Memory B cell (primary cell): ENCODE data around the gene BRIP1.

Experiments used
- ATAC-seq: fragments of 150-1000 bp; cut with Tn5 transposase; 2 replicates; pipeline ENCODE4 v1.10.0; 2021; ENCODE audit warnings: low read depth, mild to moderate bottlenecking, moderate library complexity
- DNase-seq, 2 donors: peaks; one replicate each; pipeline ENCODE4 v3.0.0; 2022; ENCODE audit warnings: low spot score in 2 of 2
- H3K27ac Mint-ChIP-seq: one replicate; pipeline ENCODE4 v1.8.0; 2022; ENCODE audit warnings: mild to moderate bottlenecking, moderate library complexity, mixed read lengths
- H3K27me3 Mint-ChIP-seq: one replicate; pipeline ENCODE4 v1.8.0; 2022; ENCODE audit warnings: mixed read lengths
- H3K36me3 Mint-ChIP-seq: one replicate; pipeline ENCODE4 v1.8.0; 2022; ENCODE audit warnings: mild to moderate bottlenecking, mixed read lengths
- H3K4me1 Mint-ChIP-seq: one replicate; pipeline ENCODE4 v1.8.0; 2022; ENCODE audit warnings: mixed read lengths
- H3K4me3 Mint-ChIP-seq: one replicate; pipeline ENCODE4 v1.8.0; 2022; ENCODE audit warnings: mild to moderate bottlenecking, moderate library complexity, mixed read lengths
- H3K9me3 Mint-ChIP-seq: one replicate; pipeline ENCODE4 v1.8.0; 2022; ENCODE audit warnings: mixed read lengths

The BRIP1 gene

DNA sequence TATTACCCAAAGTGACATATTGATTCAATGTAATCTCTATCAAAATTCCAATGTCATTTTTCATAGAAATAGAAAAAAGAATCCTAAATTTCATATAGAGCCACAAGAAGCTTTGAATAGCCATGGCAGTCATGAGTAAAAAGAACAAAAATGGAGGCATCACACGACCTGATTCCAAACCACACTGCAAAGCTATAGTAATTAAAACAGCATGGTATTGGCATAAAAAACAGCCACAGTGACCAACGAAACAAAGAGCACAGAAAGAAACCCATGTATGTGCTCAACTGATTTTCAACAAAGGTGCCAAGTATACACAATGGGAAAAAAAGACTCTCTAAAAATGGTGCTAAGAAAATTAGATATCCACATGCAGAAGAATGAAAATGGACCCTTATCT, 101.5 kb downstream of the BRIP1 start:
- peaks cover 13% of the 10 kb centered on the region for H3K36me3 Mint-ChIP-seq
- H3K4me3 Mint-ChIP-seq, result no peak overlapping the region

DNA sequence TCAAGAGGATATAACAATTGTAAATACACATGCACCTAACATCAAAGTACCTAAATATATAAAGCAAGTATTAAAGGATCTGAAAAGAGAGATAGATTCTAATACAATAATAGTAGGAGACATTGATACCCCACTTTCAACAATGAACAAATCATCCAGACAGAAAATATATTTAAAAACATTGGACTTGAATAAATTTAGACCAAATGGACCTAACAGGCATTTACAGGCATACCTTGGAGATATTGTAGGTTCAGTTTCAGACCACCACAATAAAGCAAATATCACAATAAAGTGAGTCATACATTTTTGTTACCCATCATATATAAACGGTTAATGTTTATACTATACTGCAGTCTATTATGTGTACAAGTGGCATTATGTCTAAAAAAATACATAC, 104.0 kb downstream of the BRIP1 start:
- H3K4me1 Mint-ChIP-seq, result no peaks in the 10 kb centered on the region
- no peaks in the 10 kb centered on the region for H3K27me3 Mint-ChIP-seq
- no peak overlapping the region for H3K4me3 Mint-ChIP-seq
- DNase-seq (no peak), ATAC-seq (no peak)
- peaks cover 13% of the 10 kb centered on the region for H3K36me3 Mint-ChIP-seq
- peaks cover 4% of the 10 kb centered on the region for H3K9me3 Mint-ChIP-seq
- no peak overlapping the region for H3K27ac Mint-ChIP-seq

More for the DNA sequence above, 101.5 kb downstream of the BRIP1 start:
- Mint-ChIP-seq H3K27ac (no peak overlapping the region), H3K9me3 (peaks cover 4% of the 10 kb centered on the region), H3K4me1 (no peaks in the 10 kb centered on the region), H3K27me3 (no peaks in the 10 kb centered on the region)
- DNase-seq (no peak), ATAC-seq (no peak)

DNA sequence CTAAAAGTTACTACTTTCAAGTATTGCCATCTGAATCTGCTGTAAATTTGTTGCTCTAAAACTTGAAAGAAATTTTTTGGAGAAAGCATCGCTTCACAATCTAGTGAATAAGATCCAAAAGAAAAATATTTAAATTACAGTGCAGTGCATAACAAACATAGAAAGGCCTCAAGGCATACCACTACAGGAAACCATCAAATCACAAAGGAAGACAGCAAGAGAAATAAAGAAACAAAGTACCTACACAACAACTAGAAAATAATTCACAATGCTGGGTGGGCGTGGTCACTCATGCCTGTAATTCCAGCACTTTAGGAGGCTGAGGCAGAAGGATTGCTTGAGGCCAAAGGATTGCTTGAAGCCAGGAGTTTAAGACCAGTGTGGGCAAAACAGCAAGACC, 104.9 kb downstream of the BRIP1 start:
- no peak overlapping the region for H3K27ac Mint-ChIP-seq
- no peak for ATAC-seq

DNA sequence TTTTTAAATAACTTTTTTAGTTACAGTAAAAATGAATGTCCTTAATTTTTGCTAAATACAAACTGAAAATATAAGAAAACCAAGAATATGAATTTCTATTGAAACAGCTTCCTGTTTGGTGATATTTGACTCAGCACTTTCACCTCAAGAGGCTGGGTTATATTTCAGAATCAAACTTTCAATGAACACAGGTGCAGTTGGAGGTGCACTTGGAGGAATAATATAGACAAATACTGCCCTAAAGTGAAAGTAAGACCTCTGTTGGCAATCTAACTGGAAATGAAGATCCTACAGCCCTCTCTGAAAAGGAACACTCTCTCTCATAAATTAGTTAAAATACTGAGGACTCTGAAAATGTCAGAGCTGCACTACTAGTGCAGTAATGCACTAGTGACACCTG, 106.2 kb downstream of the BRIP1 start:
- Mint-ChIP-seq H3K9me3 (peaks cover 4% of the 10 kb centered on the region), H3K27ac (no peak overlapping the region), H3K4me1 (no peaks in the 10 kb centered on the region), H3K27me3 (no peaks in the 10 kb centered on the region), H3K36me3 (peaks cover 9% of the 10 kb centered on the region), H3K4me3 (no peak overlapping the region)
- DNase-seq, result no peak
- ATAC-seq, result no peak

More for the DNA sequence above, 104.9 kb downstream of the BRIP1 start:
- H3K4me1 Mint-ChIP-seq, result no peaks in the 10 kb centered on the region
- no peaks in the 10 kb centered on the region for H3K27me3 Mint-ChIP-seq
- peaks cover 13% of the 10 kb centered on the region for H3K36me3 Mint-ChIP-seq
- no peak for DNase-seq
- H3K4me3 Mint-ChIP-seq, result no peak overlapping the region
- peaks cover 4% of the 10 kb centered on the region for H3K9me3 Mint-ChIP-seq

DNA sequence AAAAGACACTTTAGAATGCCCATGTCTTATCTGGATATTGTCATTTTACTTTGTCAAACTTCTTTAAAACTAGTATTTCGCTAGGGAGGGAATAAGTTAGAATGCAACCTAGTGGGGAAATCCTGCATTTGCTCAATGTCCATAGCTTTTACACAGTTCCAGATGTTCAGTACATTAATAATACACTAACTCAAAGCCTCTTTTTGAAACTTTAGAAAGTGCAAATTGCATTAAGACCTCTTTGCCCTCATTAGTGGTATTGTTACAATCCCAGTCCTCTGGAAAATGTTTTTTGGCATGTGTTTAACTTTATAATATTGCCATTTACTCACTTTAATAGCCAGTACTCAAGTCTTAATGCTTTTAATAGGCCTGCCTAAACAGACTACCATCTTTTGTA, 106.8 kb downstream of the BRIP1 start:
- peaks cover 2% of the 10 kb centered on the region for H3K9me3 Mint-ChIP-seq
- ATAC-seq (no peak), DNase-seq (no peak)
- H3K27me3 Mint-ChIP-seq, result no peaks in the 10 kb centered on the region
- no peak overlapping the region for H3K4me3 Mint-ChIP-seq
- H3K27ac Mint-ChIP-seq, result no peak overlapping the region
- H3K4me1 Mint-ChIP-seq, result no peaks in the 10 kb centered on the region
- peaks cover 7% of the 10 kb centered on the region for H3K36me3 Mint-ChIP-seq

DNA sequence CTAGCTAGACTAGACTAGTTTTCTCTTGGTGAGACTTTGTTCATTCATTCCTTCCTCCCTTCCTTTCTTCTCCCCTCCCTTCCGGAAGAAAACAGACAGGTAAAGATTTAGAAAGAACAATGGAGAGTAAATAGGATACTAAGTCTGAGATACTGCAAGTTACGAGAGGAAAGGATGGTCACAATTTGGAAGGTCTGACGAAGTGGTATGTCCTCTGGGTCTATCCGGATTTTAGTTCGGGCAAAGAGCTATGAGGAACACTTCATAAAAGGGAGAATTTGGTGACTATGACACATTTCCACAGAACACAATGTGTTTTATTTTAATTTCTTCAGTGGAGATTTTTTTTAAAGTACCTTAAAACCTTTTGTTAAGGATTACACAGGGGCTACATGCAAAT, 107.7 kb downstream of the BRIP1 start:
- Mint-ChIP-seq H3K9me3 (no peaks in the 10 kb centered on the region), H3K4me1 (no peaks in the 10 kb centered on the region), H3K36me3 (peaks cover 3% of the 10 kb centered on the region), H3K4me3 (no peak overlapping the region), H3K27ac (no peak overlapping the region), H3K27me3 (no peaks in the 10 kb centered on the region)
- DNase-seq (no peak), ATAC-seq (no peak)

DNA sequence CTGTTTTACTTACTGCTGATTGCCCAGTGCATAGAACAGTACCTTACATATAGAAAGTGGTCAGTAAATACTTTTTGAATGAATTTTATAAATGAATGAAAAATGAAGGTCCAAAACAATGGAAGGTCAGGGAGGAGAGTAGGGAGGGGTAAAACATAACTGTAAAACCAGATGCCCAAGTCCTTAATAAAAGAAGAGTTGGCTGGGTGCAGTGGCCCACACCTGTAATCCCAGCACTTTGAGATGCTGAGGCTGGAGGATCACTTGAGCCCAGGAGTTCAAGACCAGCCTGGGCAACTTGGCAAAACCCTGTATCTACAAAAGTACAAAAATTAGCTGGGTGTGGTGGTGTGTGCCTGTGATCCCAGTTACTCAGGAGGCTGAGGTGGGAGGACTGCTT, 108.2 kb downstream of the BRIP1 start:
- Mint-ChIP-seq H3K27me3 (no peaks in the 10 kb centered on the region), H3K27ac (no peak overlapping the region), H3K4me1 (no peaks in the 10 kb centered on the region), H3K36me3 (peaks cover 3% of the 10 kb centered on the region), H3K9me3 (no peaks in the 10 kb centered on the region), H3K4me3 (no peak overlapping the region)
- DNase-seq (no peak), ATAC-seq (no peak)

DNA sequence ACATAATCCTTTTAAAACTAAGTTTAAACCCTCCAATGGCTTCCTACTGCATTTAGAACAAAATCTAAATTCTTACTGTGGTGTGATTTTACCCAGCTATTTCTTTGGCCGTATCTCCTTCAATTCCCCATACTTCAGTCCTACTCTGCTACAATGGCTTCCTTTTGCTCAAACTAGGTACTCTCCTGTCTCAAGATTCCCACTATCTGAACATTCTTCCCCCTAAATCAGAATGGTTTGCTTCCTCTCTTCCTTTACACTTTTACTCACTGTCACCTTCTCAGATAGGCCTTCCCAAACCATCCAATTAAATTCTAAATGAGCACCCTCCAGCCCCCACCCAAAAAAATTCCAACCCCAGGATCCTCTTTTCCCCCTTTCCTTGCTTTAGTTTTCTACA, 109.2 kb downstream of the BRIP1 start:
- no peak for ATAC-seq
- H3K9me3 Mint-ChIP-seq, result no peaks in the 10 kb centered on the region
- DNase-seq, result no peak
- no peak overlapping the region for H3K4me3 Mint-ChIP-seq
- H3K36me3 Mint-ChIP-seq, result peaks cover 3% of the 10 kb centered on the region
- H3K27me3 Mint-ChIP-seq, result no peaks in the 10 kb centered on the region
- no peak overlapping the region for H3K27ac Mint-ChIP-seq
- no peaks in the 10 kb centered on the region for H3K4me1 Mint-ChIP-seq

DNA sequence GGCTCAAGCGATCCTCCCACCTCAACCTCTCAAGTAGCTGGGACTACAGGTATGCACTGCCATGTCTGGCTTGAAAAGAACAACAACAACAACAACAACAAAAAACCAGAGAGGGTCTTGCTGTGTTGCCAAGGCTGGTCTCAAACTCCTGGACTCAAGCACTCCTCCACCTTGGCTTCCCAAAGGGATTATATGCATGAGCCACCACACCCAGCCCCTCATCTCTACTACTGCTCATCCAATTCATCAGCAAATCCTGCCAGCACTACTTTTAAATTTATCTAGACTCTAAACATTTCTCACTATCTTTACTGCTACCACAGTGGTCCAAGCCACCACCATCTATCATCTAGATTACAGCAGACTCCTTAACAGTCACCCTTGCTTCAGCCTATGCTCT, 109.6 kb downstream of the BRIP1 start:
- DNase-seq (no peak), ATAC-seq (no peak)
- Mint-ChIP-seq H3K36me3 (peaks cover 3% of the 10 kb centered on the region), H3K4me3 (no peak overlapping the region), H3K9me3 (no peaks in the 10 kb centered on the region), H3K27ac (no peak overlapping the region), H3K27me3 (no peaks in the 10 kb centered on the region), H3K4me1 (no peaks in the 10 kb centered on the region)

DNA sequence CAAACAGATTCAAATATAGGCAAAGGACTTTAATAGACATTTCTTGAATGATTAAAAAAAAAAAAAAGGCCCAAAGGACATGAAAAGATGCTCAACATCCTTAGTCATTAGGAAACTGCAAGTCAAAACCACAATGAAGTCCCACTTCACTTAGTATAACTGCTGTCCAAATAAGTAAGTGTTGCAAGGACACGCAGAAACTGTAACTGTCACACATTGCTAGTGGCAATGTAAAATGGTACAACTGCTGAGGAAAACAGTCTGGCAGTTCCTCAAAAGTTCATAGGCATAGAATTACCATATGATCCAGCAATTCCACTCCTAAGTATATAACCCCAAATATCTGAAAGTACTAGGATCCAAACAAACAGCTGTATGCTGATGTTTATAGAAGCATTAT, 112.7 kb downstream of the BRIP1 start:
- no peak overlapping the region for H3K27ac Mint-ChIP-seq
- peaks cover 3% of the 10 kb centered on the region for H3K36me3 Mint-ChIP-seq
- H3K4me1 Mint-ChIP-seq, result peaks cover 2% of the 10 kb centered on the region
- DNase-seq (no peak), ATAC-seq (no peak)
- no peak overlapping the region for H3K4me3 Mint-ChIP-seq
- H3K27me3 Mint-ChIP-seq, result no peaks in the 10 kb centered on the region
- peaks cover 4% of the 10 kb centered on the region for H3K9me3 Mint-ChIP-seq

DNA sequence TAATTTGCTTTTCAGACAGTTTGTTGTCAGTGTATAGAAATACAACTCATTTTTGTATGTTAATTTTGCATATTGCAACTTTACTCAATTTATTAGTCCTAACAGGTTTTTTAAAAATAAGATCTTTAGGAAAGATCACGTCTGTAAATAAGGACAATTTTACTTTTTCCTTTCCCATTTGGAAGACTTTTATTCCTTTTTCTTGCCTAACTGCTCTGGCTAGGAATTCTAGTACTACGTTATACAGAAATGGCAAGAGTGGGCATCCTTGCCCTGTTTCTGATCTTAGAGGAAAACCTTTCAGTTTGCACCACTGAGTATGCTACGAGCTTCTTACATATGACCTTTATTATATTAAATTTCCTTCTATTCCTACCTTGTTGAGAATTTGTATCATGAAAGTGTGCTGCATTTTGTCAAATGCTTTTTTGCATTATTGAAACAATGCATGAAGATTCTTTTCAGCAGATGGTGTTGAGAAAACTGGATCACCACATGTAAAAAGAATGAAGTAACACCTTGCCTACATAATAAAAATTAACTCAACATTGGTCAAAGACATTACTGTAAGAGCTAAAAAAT, 113.4 kb downstream of the BRIP1 start:
- Mint-ChIP-seq H3K36me3 (peaks cover 3% of the 10 kb centered on the region), H3K27me3 (no peaks in the 10 kb centered on the region), H3K4me3 (no peak overlapping the region), H3K4me1 (peaks cover 2% of the 10 kb centered on the region), H3K9me3 (peaks cover 4% of the 10 kb centered on the region), H3K27ac (no peak overlapping the region)
- DNase-seq, result no peak
- ATAC-seq, result no peak

DNA sequence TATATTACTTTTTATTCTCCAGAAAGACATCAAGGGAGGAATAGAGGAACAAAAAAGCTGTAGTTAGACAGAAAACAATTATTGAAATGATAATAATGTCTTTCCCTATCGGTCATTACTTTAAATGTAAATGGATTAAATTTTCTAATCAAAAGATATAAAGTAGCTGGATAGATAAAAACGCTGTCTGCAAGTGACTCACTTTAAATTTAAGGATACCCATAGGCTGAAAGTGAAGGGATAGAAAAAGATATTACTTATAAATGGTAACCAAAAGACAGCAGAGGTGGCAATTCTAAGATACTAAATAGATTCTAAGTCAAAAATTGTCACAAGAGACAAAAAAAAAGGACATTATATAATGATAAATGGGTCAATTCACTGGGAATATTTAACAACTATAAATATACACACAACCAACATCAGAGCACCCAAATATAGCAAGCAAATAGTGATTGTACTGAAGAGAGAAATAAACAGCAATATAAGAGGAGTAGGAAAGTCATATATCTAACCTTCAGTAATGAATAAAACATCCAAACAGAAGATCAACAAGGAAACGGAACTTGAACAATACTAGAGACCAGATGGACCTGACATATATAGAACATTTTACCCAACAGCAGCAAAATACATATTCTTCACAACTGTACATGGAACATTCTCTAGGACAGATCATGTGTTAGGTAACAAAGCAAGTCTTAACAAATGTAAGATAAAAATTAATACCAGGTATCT, 116.9 kb downstream of the BRIP1 start:
- Mint-ChIP-seq H3K27me3 (no peaks in the 10 kb centered on the region), H3K9me3 (peaks cover 5% of the 10 kb centered on the region), H3K27ac (no peak overlapping the region), H3K36me3 (peaks cover 6% of the 10 kb centered on the region), H3K4me3 (no peak overlapping the region), H3K4me1 (peaks cover 2% of the 10 kb centered on the region)
- DNase-seq (no peak), ATAC-seq (no peak)

DNA sequence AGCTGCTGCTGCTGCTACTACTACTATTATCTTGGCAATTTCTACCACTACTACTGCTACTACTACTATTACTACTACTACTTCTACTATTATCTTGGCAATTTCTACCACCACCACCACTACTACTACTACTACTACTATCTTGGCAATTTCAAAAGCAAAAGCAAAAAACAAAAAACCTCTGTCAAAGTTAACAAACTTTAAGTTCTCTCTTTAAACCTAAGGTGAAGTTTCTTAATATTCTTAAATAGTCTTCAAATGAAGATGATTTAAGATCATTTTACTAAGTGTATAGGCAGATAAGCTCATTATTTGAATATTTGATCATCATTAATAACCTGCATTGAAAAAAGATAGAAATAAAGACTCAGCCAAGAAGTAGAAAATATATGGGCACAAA, 118.5 kb downstream of the BRIP1 start:
- Mint-ChIP-seq H3K36me3 (peaks cover 13% of the 10 kb centered on the region), H3K4me3 (no peak overlapping the region), H3K4me1 (peaks cover 2% of the 10 kb centered on the region), H3K27me3 (no peaks in the 10 kb centered on the region), H3K9me3 (peaks cover 11% of the 10 kb centered on the region), H3K27ac (no peak overlapping the region)
- DNase-seq (no peak), ATAC-seq (no peak)

DNA sequence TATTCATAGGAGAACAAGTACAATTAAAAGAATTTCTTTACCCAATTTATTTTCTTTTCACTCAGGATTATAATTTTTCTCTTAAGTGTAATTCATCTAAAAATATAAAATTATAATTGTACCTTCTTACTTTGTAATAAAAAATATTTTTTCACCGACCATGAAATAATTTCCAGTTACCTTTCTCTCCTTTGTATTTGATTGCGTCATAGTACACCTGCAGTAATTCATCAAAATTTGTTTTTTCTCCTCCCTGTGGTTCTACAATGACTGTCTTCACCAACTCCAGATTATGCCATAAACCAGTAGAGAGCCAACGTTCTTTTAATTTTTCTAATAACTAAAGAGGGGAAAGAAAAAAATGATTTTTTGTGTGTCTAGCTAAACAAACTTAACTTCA, 119.1 kb downstream of the BRIP1 start:
- peaks cover 2% of the 10 kb centered on the region for H3K4me1 Mint-ChIP-seq
- H3K27me3 Mint-ChIP-seq, result no peaks in the 10 kb centered on the region
- H3K4me3 Mint-ChIP-seq, result no peak overlapping the region
- H3K27ac Mint-ChIP-seq, result no peak overlapping the region
- DNase-seq (no peak), ATAC-seq (no peak)
- peaks cover 11% of the 10 kb centered on the region for H3K9me3 Mint-ChIP-seq
- H3K36me3 Mint-ChIP-seq, result peaks cover 14% of the 10 kb centered on the region

DNA sequence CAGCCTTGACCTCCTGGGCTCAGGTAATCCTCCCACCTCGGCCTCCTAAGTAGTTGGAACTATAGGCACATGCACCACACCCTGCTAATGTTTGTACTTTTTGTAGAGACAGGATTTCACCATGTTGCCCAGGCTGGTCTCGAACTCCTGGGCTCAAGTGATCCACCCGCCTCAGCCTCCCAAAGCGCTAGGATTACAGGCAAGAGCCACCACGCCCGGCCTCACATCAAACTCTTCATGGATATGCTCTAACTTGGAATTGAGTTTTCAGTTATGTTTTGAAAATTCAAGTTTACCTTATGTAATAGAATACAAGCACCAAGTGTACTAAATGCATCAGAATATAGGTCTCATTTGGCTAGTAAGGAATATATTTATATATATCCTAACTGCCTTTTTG, 119.6 kb downstream of the BRIP1 start:
- H3K4me3 Mint-ChIP-seq, result no peak overlapping the region
- no peak for ATAC-seq

More for the DNA sequence above, 119.6 kb downstream of the BRIP1 start:
- Mint-ChIP-seq H3K27me3 (no peaks in the 10 kb centered on the region), H3K9me3 (peaks cover 11% of the 10 kb centered on the region), H3K27ac (no peak overlapping the region), H3K36me3 (peaks cover 14% of the 10 kb centered on the region), H3K4me1 (peaks cover 2% of the 10 kb centered on the region)
- no peak for DNase-seq
